ENCODE data around the gene FXYD6. TPM values are rescaled to one million over a fixed set of nuclear protein-coding genes. Genes with fewer than 3 reads are reported as not detected.
A peak's percentile ranks its signal among the peaks of the same experiment; 100 is the strongest.
"Not testable (repeated sequence)": the region's sequence is repeated elsewhere in the genome, so short reads cannot be mapped to it uniquely, and the experiment has no call there.

FXYD6 gene
- total RNA-seq, 1 donor: 1.3 TPM

DNA sequence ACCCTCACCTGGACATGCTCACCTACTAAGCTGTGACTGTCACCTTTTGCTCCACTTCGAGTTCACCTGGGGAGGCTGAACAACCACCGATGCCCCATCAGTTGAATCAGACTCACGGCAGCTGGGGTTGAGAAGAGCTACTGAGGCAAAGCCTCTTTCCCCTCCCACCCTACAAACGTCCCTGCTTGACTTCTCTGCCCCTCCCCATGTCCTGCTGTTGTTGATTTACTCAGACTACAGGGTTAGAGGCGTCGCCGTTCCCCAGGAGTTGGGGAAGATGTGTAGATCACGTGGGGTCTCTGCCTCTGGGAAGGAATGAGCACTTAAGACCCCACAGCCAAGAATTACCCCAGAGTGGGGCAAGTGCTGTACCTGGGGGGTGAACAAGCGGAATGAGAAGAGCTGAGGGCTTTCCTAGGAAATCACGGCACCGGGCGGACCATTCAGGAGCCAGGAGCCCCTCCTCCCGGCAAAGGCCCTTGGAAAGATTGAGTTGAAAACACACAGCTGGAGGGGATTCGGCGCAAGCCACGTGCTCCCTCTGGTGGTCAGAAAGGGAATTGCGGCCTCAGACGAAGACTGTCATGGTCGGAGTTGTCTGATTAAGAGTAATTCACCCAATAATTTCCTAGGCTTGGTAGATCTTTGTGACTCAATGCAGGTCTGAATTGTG, 59.0 kb downstream of the FXYD6 start:
- TF ChIP-seq, protein P1, sequence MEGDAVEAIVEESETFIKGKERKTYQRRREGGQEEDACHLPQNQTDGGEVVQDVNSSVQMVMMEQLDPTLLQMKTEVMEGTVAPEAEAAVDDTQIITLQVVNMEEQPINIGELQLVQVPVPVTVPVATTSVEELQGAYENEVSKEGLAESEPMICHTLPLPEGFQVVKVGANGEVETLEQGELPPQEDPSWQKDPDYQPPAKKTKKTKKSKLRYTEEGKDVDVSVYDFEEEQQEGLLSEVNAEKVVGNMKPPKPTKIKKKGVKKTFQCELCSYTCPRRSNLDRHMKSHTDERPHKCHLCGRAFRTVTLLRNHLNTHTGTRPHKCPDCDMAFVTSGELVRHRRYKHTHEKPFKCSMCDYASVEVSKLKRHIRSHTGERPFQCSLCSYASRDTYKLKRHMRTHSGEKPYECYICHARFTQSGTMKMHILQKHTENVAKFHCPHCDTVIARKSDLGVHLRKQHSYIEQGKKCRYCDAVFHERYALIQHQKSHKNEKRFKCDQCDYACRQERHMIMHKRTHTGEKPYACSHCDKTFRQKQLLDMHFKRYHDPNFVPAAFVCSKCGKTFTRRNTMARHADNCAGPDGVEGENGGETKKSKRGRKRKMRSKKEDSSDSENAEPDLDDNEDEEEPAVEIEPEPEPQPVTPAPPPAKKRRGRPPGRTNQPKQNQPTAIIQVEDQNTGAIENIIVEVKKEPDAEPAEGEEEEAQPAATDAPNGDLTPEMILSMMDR (IDR thresholded peaks at IDR 0.05; ENCODE audit: insufficient read depth, low read length): peak; percentile 99
- peak; percentile 78 for DNase-seq (ENCODE audit: low read depth)
- no peak overlapping the region for H3K4me3 ChIP-seq (ENCODE audit: low read depth, low read length)

DNA sequence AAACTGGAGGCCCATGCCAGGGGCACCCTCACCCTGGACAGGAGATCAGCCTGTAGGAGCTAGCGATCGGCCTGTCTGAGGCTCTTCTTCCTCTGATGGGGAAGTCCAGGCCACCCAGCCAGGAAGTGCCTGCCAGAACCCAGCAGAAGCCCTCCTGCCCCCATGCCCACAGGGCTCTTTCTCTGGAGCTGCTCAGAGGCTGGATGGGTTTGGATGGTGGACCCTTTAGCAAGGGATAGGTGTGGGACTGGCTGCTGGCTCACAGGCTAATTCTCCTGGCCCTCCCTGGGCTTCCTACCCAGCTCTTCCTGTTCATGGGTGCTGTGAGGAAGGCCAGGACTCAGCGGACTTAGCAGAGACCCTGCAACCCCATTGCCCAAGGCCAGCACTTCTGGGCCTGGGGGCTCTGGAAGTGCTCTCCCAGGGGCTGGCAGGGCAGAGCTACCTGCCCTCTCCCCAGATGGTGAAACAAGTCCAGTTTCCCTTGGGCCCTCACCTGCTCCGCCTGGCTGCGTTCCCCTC, 59.6 kb downstream of the FXYD6 start:
- DNase-seq (ENCODE audit: low read depth): no peak

DNA sequence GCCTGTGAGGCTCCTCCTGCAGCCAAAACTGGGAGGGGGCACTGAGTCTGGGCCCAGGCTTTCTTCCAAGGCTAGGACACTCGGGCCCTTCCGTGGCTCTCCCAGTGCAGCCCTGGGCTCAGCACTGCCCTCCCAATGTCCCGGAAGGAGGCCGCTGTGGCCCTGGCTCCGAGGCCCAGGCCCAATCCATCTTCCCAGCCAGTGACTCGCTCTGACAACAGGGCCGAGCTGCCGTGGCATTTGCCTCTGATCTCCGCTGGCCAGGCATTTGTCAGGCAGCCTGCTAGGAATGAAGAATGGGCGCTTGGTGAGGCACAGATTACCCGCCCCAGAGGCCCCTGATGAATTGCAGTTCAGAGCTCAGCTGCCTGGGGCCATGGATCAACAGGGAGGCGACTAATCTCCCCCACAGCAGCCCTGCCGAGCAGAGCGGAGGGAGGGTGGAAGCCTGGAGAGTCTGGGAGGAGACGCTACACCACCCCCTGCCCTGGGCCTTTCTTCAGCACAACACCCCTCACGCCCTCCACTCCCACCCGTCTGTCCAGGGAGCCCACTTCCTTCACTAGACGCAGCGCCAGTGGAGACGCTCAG, 60.2 kb downstream of the FXYD6 start:
- DNase-seq (ENCODE audit: low read depth): peak; percentile 52
- H3K4me3 ChIP-seq (ENCODE audit: low read depth, low read length): no peak overlapping the region
- TF ChIP-seq, protein P1 (IDR thresholded peaks at IDR 0.05; ENCODE audit: insufficient read depth, low read length): no peak

More for the DNA sequence above, 59.6 kb downstream of the FXYD6 start:
- no peak overlapping the region for H3K4me3 ChIP-seq (ENCODE audit: low read depth, low read length)
- TF ChIP-seq, protein P1 (IDR thresholded peaks at IDR 0.05; ENCODE audit: insufficient read depth, low read length): no peak

DNA sequence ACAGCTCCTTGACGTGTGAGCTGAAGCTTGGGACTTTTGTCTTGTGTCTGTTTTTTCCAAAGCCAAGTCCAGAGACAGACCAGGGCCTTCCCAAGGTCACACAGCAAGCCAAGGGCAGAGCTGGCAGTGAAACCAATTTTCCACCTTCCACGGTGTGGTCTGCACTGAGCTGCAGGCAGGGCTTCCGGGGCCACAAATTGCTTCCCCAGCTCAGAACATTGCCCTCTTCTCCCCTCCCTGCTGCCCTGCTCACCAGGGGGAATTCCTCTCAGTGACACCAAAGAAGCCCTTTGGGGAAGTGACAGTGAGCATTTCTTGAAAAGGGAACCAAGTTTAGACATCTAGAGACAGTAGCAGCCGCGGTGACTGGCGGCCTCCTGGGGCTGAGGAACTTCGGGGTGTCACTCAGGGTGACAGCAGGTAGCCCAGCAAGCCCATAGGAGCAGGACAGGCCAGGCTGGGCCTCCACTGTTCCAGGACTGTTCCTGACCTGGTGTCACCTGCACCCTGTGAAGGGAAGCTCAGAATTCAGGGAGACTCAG, 61.1 kb downstream of the FXYD6 start:
- TF ChIP-seq, protein P1 (IDR thresholded peaks at IDR 0.05; ENCODE audit: insufficient read depth, low read length): no peak
- DNase-seq (ENCODE audit: low read depth): no peak

DNA sequence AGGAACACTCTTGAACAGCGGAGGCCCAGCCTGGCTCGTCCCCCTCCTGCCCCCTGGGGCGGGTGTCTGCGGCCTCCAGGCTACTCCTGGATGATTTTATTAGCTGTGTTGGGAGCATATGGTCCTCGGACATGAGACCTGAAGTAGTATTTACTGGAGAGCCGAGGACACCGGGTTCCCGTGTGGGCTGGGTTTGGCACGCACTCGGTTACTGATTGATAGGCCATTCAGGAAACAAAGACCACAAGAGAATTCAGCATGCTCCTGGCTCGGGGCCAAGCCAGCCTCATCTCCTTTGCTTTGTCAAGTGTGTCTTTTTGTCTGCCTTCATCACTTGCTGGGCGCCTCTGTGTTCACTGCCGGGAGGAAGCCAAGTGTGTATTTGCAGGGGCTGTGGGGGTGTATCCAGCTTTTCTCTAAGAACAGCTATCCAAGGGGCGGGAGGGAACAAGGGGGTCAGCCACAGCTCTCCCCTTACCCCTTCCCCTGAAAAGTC, 61.6 kb downstream of the FXYD6 start:
- H3K4me3 ChIP-seq (ENCODE audit: low read depth, low read length): no peak overlapping the region
- TF ChIP-seq, protein P1 (IDR thresholded peaks at IDR 0.05; ENCODE audit: insufficient read depth, low read length): no peak
- DNase-seq (ENCODE audit: low read depth): no peak

More for the DNA sequence above, 61.1 kb downstream of the FXYD6 start:
- H3K4me3 ChIP-seq (ENCODE audit: low read depth, low read length): no peak overlapping the region

DNA sequence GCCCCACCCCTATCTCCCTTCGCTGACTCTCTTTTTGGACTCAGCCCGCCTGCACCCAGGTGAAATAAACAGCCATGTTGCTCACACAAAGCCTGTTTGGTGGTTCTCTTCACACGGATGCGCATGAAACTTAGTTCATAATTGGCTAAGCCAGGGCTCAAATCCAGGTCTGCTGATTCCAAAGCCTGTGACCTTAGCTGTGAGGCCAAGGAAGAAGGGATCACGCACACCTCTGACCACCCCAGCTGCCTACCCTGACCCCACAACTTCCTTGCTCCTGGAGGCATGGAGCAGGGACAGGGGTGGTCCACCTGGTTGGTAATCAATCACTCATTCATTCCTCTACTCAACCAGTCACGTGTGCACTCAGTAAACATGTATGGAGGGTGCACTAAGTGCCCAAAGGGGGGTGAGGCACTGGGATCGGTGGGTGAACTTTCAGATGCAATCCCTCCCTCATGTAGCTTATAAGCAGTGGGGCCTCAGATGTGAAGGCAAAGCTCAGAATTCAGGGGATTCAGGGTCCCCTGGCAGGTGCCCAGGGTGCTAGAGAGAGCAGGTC, 62.2 kb downstream of the FXYD6 start:
- TF ChIP-seq, protein P1 (IDR thresholded peaks at IDR 0.05; ENCODE audit: insufficient read depth, low read length): no peak
- no peak overlapping the region for H3K4me3 ChIP-seq (ENCODE audit: low read depth, low read length)
- DNase-seq (ENCODE audit: low read depth): no peak

DNA sequence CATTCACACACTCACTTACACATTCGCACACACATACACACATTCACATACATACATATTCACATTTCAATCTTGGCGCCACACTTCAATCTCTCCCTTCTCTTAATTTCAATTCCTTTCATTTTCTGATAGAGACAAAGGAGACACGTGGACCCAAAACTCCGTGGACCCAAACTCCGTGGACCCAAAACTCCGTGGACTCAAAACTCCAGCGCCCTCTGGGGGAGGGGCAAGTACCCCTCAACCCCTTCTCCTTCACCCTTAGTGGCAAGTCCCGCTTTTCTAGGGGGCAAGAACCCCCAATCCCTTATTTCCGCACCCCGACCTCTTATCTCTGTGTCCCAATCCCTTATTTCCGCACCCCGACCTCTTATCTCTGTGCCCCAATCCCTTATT, 66.4 kb downstream of the FXYD6 start:
- not testable (repeated sequence) for DNase-seq (ENCODE audit: low read depth); H3K4me3 ChIP-seq (ENCODE audit: low read depth, low read length)
